Choroid plexus epithelial cell (primary cell): ENCODE measurements around the gene TPSG1.
"Not testable (repeated sequence)": the region's sequence is repeated elsewhere in the genome, so short reads cannot be mapped to it uniquely, and the experiment has no call there.

Experiments used
- DNase-seq: peaks from one replicate; pipeline ENCODE4 v3.0.0-alpha.2; 2010; ENCODE audit warnings: low read depth
- H3K4me3 ChIP-seq: 2 replicates; pipeline ENCODE4 v1.5.1; 2011; ENCODE audit warnings: low read depth, mild to moderate bottlenecking, control low read depth, low read length, moderate library complexity
- CTCF ChIP-seq: conservative IDR thresholded peaks from 2 replicates; pipeline ENCODE4 v1.5.1; 2011; ENCODE audit warnings: low read depth, mild to moderate bottlenecking, control low read depth, inconsistent platforms, low read length, moderate library complexity

Gene TPSG1

GRCh38 chr16:1200014-1200627 is 24.9 kb downstream of the TPSG1 start:
- no peak for DNase-seq
- no peak for TF ChIP-seq CTCF

GRCh38 chr16:1199347-1200013 is 25.6 kb downstream of the TPSG1 start:
- no peak for TF ChIP-seq CTCF
- no peak for DNase-seq
- H3K4me3 ChIP-seq = no peak overlapping the region

More at GRCh38 chr16:1200014-1200627, 24.9 kb downstream of the TPSG1 start:
- H3K4me3 ChIP-seq = no peak overlapping the region

GRCh38 chr16:1198671-1199346 is 26.3 kb downstream of the TPSG1 start:
- H3K4me3 ChIP-seq, DNase-seq: not testable (repeated sequence)

- no peak for TF ChIP-seq CTCF
- H3K4me3 ChIP-seq = no peak overlapping the region
- no peak for DNase-seq
Measured at GRCh38 chr16:1198194-1198593, 26.9 kb downstream of the TPSG1 start.

GRCh38 chr16:1197237-1197866 is 27.7 kb downstream of the TPSG1 start:
- H3K4me3 ChIP-seq = no peak overlapping the region
- TF ChIP-seq CTCF = no peak
- no peak for DNase-seq

- no peak for DNase-seq
- TF ChIP-seq CTCF = no peak
- H3K4me3 ChIP-seq = no peak overlapping the region
Measured at GRCh38 chr16:1196494-1196893, 28.6 kb downstream of the TPSG1 start.

GRCh38 chr16:1195393-1195666 is 29.7 kb downstream of the TPSG1 start:
- DNase-seq = no peak
- no peak overlapping the region for H3K4me3 ChIP-seq
- TF ChIP-seq CTCF = no peak
